ENCODE results near the gene RASD2.

- TF ChIP-seq CTCF (IDR thresholded peaks at IDR 0.05) (no peak), POLR2A (IDR thresholded peaks at IDR 0.05) (no peak)
Measured at GRCh38 chr22:35581023-35581413, 40.4 kb downstream of the RASD2 start.

Measured in Peyer's patch (tissue), 4 donors.